Upper lobe of left lung (tissue), 4 donors: ENCODE results near the gene ITGAE.

ENCODE experiments used
- POLR2AphosphoS5 ChIP-seq, 2 donors: sonication (generic); formaldehyde crosslinking; IDR thresholded peaks; one replicate each; pipeline ENCODE4 v1.5.1; 2017; ENCODE audit warnings: antibody characterized with exemption in 2 of 2
- TF ChIP-seq, protein P1 (sequence below), 6 experiments: fragments of 450-650 bp in 4 of 6; fragments of 200-600 bp in 2 of 6; sonication (generic) in 2 of 6; IDR thresholded peaks; one replicate each; pipeline ENCODE4 v1.5.1; 2016 to 2019; ENCODE audit warnings: antibody characterized with exemption in 6 of 6

- TF ChIP-seq, protein P1, sequence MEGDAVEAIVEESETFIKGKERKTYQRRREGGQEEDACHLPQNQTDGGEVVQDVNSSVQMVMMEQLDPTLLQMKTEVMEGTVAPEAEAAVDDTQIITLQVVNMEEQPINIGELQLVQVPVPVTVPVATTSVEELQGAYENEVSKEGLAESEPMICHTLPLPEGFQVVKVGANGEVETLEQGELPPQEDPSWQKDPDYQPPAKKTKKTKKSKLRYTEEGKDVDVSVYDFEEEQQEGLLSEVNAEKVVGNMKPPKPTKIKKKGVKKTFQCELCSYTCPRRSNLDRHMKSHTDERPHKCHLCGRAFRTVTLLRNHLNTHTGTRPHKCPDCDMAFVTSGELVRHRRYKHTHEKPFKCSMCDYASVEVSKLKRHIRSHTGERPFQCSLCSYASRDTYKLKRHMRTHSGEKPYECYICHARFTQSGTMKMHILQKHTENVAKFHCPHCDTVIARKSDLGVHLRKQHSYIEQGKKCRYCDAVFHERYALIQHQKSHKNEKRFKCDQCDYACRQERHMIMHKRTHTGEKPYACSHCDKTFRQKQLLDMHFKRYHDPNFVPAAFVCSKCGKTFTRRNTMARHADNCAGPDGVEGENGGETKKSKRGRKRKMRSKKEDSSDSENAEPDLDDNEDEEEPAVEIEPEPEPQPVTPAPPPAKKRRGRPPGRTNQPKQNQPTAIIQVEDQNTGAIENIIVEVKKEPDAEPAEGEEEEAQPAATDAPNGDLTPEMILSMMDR (IDR thresholded peaks at IDR 0.05), result no peak
- TF ChIP-seq POLR2AphosphoS5 (IDR thresholded peaks at IDR 0.05), result no peak
These were observed 2.3 kb upstream of the ITGAE start for GRCh38 chr17:3803308-3803640.
